ENCODE results near the gene FAM83B.
"Not testable (repeated sequence)": the region's sequence is repeated elsewhere in the genome, so short reads cannot be mapped to it uniquely, and the experiment has no call there.

The FAM83B gene

DNA sequence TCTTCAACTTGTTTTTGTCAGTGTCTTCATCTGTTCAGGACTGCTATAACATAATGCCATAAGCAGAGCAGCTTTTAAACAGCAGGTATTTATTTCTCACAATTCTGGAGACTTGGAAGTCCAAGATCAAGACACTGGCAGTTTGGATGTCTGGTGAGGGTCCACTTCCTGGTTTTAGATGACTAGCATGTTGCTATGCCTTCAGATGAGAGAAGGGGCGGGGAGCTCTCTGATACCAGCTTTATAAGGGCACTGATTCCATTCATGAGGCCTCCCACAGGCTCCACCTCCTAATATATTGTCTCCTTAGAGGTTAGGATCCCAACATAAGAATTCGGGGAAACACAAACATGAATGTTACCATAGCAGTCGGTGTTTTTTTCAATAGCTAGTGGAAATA is 52.9 kb downstream of the FAM83B start:
- no peak for DNase-seq

- DNase-seq = no peak
These were observed 53.4 kb downstream of the FAM83B start for GRCh38 chr6:54899986-54900385.

GRCh38 chr6:54900666-54901065 is 54.1 kb downstream of the FAM83B start:
- no peak for DNase-seq

GRCh38 chr6:54903884-54904283 is 57.3 kb downstream of the FAM83B start:
- DNase-seq = no peak

DNA sequence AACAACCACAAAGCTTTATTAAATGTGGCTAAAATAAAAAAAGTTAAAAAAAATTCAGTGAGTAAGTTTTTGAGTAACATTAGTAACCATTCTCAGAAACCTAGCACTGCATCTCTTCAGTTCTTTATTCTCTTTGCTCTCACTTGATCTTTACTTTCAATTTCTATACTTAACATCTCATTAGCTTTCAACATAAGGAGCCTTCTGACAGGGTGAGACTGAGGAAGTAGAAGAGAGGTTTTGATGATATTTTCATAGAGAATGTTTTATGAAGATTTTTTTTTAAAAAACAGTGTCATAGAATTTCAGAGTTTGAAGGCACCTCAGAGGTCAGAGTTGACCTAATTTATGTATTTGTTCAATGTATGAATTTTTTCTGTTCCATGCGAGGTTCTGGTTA is 60.8 kb downstream of the FAM83B start:
- DNase-seq = no peak

DNA sequence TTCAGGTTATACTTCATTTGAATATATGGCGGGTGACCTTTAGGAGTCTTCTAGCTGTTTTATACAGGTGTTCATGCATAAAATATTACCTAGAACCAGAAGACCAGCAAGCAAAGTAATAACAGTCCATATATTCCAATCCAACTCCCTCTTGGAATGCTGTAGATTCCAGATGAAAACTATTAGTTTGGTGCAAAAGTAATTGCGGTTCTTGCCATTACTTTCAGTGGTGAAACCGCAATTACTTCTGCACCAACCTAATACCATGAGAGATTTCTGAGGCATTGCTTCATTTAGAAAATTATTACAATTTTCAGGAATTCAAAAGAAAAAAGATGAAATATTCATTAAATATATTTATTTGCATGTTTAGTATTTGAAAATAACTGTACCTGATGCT is 62.6 kb downstream of the FAM83B start:
- no peak for DNase-seq

DNA sequence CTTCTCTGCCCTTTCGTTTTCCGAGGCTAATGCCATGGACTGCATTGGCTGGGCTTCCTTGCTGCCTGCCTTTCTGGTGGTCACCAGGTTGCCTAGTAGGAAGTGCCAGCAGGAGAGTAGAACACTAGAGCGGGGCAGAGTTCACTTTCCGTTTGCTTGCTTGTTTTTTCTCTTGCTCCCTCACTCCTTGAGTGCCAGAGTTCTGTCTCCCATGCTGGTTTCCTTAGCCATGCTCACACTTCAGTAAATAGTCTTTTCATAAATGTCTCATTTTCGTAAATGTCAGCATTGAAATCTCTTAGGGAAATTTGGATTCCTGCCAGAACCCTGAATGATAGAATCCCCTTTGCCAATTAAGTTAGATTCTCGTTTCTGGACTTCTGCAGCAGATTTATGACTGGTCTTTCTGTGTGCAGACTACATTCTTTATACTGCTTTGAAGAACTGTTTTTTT is 63.9 kb downstream of the FAM83B start:
- DNase-seq = no peak

- DNase-seq = no peak
These were observed 64.3 kb downstream of the FAM83B start for GRCh38 chr6:54910921-54911320.

DNA sequence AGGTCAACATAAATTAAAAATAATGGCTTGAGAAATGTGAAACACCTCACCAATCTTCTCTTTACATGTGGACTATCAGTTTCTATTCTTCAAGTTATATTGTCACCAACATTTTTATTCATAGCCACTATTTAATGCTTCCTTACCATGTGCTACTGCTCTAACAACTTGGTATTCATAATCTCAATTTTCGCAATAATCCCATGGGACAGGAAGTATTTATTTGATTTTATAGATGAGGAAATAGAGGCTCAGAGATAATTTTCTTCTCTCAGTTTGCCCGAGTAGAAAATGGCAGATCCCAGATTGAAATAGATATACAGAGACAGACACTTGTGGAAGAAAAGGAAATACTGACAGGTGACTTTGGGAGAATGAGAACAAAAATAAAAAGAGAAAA is 66.6 kb downstream of the FAM83B start:
- no peak for DNase-seq

DNA sequence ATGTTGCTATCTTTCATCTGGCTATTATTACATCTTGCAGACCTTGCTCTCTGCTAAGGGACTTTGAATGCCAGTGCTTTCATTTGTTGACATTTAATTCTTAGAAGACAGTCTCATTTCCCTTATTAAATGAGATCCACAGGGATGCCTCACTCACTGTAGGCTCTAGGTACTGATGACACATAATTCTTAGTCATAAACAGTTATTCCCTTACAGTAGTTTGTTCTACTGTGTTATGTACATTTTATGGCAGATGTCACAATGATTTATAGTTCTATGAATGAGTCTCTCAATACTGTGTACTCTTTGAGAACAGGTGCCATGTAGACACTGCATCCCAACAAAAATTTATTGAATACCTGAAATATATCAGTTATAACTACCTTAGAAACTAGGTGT is 70.3 kb downstream of the FAM83B start:
- no peak for DNase-seq

- DNase-seq = no peak
These were observed 74.1 kb downstream of the FAM83B start for GRCh38 chr6:54920628-54921027.

- no peak for DNase-seq
These were observed 75.3 kb downstream of the FAM83B start for GRCh38 chr6:54921891-54922290.

DNA sequence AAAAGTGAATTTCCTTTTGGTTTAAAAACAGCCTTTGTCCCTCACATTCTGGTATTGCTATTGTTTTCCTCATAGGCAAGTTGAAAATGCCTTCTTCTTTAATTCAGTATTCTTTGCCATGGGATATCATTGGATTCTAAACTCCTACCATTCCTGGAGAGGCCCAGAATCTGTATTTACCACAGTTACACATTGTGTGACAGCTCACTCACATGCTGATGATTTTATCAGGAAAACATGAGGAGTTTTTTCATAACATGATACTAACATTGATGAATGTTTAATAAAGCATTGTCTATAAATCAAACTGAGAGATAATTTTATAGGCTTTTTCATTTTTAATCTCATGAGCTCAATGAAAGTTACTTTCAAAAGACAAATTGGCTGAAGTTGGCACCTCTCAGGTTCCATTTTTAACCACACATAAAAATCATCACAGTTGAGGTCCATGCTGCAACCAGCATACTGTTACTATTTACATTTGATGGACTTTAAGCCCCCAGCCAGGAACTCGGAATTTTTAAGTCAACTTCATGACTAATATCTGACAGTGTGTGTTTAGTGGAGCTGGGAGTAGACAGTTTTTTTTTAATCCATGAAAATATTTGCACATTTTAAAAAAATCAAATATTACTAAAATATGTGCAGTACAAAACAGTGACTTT is 82.8 kb downstream of the FAM83B start:
- DNase-seq = no peak

DNA sequence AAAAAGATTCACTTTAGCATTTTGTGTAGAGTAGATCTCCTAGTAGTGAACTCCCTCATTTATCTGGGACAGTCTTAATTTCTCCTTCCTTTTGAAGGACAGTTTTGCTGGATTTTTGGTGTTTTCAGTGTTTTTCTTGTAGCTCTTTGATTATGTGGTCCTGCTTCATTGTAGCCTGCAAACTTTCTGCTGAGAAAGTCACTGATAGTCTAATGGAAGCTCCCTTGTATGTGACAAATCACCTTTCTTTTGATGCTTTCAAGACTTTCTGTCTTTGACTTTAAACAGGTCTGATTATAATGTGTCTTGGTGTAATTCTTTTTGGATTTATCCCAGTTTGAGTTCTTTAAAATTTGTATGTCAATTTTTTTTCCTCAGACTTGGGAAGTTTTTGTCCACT is 86.1 kb downstream of the FAM83B start:
- no peak for DNase-seq

- no peak for DNase-seq
These were observed 89.2 kb downstream of the FAM83B start for GRCh38 chr6:54935739-54936138.

DNA sequence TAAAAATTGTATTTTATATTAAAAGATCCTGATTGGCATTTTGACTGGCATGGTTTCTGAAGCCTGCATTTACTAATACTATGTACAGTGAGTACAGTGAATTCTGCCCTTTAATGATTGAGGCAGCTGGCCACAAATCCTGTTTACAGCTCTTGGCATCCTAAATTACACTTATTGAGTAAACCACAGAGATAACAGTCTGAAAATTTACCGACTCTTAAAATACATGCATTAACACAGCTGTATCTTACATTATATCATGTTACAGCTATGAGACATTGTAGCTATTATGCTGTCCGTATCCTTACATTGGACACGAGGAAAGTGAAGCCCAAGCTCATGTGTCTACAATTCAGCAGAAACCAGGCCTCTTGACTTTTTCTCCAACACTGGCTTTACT is 90.8 kb downstream of the FAM83B start:
- no peak for DNase-seq

- DNase-seq = no peak
These were observed 111.1 kb downstream of the FAM83B start for GRCh38 chr6:54957698-54958097.

- DNase-seq = no peak
These were observed 111.9 kb downstream of the FAM83B start for GRCh38 chr6:54958446-54958845.

DNA sequence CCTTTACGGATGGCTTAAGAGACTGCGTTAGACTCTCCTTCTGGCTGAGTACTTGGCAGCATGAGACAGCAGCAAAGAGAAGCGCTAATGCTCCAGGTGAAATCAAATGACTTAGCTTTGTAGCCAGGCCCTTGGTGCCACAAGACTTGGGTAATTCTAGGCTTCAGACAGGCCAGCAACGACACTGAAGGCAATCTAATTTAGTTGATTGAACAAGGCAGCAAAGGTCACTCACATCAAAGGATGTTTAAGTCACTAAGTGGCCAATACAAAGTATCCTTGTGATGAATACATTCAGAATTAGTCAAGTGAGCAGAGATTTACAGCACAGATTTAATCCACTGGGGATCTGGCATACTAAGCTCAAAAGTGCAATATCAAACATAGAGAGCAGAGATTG is 113.2 kb downstream of the FAM83B start:
- DNase-seq = no peak

- DNase-seq = not testable (repeated sequence)
These were observed 114.8 kb downstream of the FAM83B start for GRCh38 chr6:54961372-54961771.

GRCh38 chr6:54970337-54970736 is 123.8 kb downstream of the FAM83B start:
- no peak for DNase-seq

DNA sequence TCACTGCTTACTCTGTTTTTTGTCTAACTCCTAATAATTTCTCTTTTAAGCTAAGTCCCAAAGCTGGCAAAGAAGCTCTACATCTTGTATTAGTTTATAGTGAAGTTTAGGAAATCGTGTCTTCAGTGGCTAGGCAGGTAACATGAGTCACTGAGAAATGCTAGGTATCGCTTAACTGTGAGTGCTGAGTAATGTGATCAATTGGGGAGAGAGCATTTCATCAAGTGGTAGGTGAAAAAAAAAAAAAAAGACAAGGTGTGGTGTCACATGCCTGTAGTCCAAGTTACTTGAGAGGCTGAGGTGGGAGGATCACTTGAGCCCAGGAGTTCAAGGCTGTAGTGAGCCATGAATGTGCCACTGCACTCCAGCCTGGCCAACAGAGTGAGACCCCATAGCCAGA is 125.3 kb downstream of the FAM83B start:
- no peak for DNase-seq

DNA sequence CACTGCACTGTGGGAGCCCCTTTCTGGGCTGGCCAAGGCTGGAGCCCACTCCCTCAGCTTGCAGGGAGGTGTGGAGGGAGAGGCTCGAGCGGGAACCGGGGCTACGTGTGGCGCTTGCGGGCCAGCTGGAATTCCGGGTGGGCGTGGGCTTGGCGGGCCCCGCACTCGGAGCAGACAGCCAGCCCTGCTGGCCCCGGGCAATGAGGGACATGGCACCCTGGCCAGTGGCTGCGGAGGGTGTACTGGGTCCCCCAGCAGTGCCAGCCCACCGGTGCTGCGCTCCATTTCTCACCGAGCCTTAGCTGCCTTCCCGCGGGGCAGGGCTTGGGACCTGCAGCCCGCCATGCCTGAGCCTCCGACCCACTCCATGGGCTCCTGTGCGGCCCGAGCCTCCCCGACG is 132.6 kb downstream of the FAM83B start:
- DNase-seq = not testable (repeated sequence)

DNA sequence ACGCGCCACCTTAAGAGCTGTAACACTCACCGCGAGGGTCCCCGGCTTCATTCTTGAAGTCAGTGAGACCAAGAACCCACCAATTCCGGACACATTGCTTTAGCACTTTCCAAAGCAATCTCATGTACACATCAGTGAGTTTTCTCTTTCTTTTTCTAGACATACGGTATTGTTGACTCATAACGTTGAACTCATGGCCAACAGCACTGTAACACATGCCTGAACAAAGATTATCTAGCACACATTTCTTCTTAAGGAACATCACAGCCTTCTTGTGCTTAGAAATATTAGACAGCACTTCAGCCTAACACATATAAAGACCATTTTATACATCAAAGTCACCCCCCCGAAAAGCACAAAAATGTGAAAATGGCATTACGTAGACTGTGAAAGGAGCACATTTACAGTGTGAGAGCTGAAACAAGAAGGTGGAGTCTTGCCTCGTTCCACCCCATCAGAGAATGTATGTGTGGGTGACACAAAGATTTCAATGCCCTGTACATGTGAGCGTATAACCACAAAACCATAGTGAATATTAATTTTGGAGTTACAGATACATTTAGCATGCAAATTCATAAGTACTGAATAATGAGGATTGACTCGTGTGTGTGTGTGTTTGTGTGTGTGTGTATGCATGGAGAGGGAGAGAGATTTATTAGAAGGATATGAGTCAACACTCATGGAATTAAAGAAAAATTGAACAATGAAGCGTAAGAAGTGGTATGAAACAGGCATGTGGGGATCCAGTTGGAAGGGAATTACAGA is 134.1 kb downstream of the FAM83B start:
- DNase-seq = no peak

- DNase-seq = no peak
These were observed 134.7 kb downstream of the FAM83B start for GRCh38 chr6:54981276-54981609.

Measured in activated CD4-positive, alpha-beta T cell treated with anti-CD3 and anti-CD28 coated beads, Interleukin-2, amount 50 U/mL, for 16 hours (primary cell).